Measurements from ENCODE around the gene IL22RA2.
"Not testable (repeated sequence)": the region's sequence is repeated elsewhere in the genome, so short reads cannot be mapped to it uniquely, and the experiment has no call there.

The IL22RA2 gene

DNA sequence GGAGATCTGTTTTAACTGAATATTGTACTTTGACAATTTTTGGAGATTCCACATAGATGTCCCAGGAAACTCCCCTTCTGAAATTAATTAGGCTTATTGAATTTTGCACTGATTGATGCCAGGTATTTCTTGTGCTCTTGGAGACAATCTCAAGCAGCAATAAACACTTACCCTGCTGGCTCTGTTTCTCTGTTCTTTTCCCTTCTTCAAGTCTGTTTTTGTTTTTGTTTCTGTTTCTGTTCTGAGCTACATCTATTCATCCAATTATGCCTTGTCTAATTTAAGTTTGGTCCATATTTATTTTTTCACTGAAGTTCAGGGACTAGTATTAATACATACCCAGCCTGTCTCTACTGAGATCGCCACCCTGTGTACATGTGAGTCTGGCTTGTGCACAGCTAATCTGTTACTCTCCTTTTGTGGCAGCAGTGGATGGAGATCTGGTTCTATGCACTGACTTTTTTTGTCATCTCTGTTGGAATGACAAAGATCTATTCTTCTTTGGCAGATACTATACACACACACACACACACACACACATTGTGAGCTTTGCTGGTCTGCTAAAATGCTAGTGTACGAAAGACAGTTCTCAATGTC, 51.9 kb downstream of the IL22RA2 start:
- DNase-seq, result no peak

DNA sequence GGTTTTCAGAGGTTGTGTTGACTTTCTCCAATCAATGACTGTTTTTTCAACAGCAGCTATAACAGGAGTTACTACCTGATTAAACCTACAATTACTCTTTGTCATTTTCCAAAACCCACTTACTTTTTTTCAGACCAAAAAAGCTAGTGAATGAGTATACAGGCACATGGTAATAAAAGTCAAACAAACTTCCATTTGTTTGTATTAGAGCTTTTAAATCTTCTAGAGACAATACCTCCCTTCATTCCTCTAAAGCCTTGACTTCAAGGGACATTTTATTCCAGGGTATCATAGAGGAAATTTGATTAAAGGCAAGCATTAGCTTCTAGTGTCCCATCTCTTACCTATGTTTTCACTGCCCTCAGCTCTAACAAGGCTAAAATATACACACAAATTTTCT, 52.7 kb downstream of the IL22RA2 start:
- DNase-seq, result no peak

DNA sequence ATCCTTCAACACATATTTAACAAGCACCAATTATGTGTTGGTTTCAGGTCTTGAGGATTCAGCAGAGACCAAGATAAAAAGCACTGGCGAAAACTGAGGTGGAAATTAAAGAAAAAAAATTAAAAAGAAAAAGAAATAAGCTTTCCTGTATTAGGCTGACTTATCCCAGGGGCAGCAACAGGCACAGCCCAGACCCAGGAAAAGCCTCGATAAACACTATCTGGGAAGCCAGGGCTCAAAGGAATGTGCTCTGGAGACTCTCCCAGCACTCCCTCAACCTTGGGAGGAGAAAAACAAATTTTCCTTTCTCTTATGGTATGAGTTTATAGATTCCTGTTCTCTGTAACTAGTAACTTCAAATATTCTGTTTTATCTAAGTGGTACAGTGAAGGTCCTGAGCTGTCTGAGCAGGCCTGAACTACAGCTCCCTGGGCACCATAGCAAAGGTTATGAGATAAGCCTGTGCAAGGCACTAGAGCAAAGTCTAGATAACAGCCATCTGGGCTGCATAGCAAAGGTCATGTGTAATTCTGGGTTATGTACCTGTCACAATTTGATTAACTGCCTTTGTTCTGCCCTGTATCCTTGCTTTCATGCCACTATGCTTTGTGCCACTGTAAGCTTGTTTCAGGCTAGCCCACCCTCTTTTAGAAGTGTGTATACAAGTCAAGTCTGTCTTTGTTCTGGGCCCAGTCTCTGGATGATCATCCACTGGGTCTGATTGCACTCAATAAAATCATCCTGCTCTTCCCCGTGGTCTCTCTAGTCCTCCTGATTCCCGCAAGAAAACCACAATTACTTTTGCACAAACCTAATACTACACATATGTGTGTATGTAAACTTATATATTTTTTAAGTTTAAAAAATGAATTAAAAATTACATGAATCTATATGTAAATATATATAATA, 54.0 kb downstream of the IL22RA2 start:
- DNase-seq, result no peak

DNA sequence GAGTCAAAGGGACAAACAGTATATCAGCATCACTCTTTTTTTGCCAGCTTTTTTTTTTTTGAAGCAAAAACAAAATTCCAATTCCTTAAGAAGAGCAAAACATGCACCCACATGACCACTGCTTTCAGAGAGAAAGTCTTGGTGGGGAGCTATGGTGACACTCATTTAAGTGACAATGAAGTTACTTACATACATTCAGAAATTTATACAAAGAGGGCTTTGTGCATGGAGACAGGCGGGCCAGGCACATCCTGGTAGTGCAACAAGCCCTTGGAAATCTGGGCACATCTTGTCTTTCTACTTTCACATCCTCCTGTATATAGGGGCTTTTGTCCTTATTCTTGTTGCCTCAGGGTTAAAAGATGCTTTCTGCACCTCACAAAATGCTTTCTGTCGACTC, 55.9 kb downstream of the IL22RA2 start:
- no peak for DNase-seq

DNA sequence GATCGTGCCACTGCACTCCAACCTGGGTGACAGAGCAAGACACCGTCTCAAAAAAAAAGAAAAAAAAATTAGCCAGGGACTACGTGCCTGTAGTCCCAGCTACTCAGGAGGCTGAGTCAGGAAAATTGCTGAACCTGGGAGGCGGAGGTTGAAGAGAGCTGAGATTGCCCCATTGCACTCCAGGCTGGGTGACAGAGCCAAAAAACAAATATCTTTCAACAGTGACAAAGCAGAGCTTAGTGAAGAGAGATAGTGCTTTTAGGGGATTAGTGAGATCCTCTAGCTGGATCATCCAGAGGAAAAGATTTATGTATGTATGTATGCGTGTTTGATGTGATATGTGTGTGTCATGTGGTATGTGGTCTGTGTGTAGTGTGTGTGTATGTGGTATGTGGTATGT, 56.6 kb downstream of the IL22RA2 start:
- no peak for DNase-seq

DNA sequence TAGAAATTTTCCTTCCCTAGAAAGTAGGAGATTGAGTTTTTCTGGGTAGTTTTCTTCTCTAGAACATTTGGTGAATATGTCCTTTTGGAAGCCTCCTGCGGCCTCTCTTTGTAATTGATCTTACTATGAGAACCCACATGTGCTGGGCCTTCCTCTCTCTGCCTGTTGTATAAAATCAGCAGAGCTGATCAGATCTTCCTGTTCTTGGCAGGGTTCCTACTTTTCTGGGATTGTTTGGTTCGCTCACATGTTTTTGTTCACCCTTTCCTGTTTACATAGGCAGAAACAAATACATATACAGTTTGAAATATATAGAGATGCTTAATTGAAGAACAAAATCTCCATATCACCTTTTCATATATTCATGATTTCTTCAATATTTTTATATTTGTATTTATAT, 57.8 kb downstream of the IL22RA2 start:
- DNase-seq, result peak; percentile 25

DNA sequence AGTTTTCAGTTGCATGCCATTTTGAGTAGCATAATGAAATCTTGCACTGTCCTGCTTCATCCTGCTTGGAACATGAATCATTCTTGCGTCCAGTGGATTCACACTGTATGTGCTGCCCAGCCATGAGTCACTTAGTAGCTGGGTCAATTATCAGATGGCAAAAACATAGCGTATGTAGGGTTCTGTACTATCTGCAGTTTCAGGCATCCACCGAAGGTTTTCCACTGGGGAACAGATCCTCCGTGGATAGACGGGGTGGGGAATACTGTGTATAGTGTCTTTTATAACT, 61.4 kb downstream of the IL22RA2 start:
- no peak for DNase-seq

DNA sequence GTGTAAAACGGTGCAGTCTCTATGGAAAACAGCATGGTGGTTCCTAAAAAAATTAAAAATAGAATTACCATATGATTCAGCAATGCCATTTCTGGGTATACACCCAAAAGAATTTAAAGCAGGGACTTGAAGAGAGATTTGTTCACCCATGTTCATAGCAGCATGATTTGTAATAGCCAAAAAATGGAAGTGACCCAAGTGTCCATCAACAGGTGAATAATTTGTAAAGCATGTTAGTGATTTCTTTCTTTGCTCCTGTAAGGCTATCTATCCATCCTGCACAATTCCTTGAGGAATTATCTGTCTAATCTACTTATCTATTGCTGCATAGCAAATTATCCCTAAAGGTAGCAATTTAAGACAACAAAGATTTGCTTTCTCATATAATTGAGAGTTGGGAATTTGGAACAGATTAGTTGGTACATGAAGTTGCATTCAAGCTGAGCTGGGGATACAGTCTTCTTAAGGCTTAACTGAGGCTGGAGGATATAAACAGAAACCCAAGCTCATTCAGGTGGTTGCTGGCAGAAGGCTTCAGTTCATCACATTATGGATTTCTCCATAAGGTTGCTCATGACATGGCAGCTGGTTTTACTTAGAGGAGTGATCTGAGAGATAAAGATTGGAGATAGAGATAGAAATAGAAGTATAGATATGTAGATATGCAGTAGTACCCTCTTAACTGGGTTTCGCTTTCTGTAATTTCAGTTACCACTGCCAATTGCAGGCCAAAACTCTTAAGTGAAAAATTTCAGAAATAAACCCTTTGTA, 62.0 kb downstream of the IL22RA2 start:
- DNase-seq, result no peak

DNA sequence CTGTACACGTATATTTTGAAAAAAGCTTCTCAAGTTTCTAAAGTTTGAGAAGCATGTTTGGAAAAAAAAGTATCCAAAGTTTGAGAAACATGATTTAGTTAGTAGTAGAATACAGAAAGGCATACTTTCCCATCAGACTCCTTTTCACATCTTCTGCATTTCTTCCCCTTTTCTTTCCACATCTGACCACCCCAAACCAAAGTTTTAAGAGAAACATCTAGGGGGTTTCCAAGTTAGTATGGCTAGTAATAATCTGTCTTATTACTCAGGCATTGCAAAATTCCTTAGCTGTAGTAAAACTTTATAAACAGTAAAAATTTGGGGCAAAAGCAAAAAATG, 65.7 kb downstream of the IL22RA2 start:
- DNase-seq, result no peak

DNA sequence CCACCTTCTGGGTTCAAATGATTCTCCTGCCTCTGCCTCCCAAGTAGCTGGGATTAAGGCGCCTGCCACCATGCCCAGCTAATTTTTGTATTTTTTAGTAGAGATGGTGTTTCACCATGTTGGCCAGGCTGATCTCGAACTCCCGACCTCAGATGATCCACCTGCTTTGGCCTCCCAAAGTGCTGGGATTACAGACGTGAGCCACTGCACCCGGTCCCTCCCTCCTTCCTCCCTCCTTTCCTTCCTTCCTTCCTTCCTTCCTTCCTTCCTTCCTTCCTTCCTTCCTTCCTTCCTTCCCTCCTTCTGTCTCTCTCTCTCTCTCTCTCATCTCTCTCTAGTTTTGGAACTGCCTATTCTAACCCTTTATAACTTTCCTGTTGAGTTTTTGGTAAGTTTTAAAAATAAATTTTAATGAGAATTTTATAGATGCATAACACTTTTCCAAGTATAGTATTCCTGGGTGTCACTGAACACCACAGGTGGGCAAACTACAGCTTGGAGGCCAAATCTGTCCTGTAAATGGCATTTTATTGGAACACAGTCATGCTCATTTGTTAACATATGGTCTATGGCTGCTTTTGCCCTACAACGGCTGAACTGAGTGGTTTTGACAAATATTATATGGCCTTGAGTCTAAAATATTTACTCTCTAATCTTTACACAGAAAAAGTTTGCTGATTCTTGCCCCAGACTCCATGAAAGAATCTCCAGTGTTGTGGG, 66.2 kb downstream of the IL22RA2 start:
- DNase-seq, result not testable (repeated sequence)

DNA sequence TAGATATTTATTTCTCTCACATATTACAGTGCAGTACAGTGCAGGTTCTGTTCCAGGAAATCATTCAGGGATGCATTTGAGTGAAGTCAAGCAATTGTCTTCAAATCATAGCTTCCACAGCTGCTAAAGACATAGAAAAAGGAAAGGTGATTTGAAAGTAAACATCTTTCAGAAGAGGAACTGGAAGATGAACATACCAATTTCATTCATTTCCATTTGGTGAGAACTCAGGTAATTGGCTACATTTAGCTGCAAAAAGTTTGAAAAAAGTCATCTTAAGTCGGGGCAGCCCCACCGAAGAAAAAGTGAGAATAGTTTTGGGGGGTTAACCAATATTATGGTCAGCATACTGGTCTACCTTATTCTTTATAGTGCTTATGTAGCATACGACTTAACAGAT, 67.3 kb downstream of the IL22RA2 start:
- DNase-seq, result no peak

DNA sequence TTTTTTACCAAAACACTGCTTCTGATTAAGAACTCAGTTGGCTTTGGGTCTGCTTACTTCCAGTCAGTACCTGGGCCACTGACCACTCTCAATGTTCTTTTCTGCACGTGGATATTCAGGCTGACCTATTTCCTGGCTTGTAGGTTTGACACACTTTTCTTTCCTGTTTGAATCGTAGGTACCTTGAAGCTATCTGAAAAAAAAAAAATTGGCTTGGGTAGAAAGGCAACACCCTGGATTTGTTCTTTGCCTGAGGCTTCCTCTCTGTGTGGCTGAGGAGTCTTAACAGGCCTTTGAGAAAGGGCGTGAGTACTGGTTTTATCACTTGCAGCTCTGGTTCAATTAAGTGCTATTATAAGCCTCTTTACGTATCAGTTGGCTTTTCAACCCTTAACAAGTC, 68.1 kb downstream of the IL22RA2 start:
- no peak for DNase-seq

DNA sequence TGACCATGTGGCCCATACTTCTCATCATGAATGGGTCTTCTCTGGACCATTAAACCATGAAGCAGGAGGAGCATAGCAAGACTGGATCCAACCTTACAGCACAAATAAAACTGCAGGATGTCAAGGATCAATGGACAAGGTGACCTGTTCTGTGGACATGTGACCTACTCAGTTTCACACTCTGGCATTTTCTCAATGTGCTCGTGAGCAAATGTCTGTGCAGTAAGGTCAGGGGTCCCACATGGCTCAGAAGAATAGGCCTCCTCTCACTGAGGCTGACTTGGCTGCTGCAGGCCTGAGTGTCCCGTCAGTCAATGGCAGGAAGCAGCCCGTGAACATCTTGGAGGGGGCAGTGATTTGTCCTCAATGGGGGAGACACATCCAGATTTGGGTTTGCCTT, 68.5 kb downstream of the IL22RA2 start:
- no peak for DNase-seq

DNA sequence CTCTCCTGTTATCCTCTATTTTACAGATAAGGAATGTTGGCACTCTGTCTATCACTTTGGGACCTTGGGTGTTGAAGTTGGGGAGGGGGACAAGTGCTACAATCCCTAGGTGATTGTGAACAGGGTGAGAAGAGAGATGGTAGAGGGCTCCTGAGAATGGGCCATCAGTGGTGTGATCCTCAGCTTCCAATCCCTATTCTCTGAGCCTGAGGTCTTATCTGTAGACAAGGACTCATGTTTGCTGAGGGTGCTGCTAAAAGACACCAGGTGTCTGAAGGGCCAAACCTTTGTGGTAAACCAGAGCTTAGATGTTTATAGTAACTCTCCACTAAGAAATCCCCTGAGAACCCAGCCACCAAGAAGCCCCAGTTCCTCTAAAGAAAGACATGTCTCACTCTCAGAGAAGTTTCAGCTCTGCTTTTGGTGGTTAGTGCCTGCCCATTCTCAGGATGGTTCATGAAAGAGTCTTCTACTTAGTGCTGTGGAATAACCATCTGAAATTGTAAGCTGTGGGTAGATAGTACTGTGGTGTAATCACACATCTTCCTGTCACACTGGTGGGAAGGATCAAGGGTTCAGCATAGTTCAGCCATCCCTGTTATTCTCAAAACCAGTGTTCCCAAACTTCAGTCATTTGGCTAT, 70.5 kb downstream of the IL22RA2 start:
- DNase-seq, result no peak

DNA sequence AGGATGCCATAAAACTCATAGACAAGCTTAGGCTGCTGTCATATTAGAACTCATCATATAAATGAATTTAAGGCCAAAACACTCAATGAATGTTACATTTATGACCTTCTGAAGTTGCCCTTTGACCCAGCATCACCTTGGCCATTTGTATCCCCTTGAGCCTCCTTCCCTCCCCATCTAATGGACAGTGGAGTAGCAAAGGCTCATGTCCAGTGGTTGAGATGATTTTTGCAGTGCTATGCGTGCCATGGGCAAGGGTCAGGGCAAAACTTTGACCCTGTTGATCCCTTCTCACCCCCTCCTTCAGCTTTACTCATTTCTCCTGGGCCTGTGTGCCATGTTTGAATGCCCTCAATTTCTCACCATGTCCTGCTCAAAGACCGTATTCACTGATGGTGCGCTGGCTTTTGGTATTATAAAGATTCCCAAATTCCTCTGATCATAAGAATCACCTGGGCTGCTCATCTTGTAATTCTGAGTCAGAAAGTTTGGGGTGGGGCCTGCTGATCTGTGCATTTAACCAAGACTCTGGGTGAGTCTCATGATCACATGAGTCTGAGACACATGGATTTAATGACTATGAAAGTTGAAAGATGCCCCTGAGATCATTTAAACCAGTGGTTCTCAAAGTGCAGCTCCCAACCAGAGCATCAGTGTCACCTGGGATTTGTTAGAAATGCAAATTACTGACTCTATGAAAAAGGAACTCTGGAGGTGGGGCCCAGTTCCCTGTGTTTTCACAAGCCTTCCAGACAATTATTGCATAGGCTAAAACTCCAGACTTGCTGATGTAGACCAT, 71.2 kb downstream of the IL22RA2 start:
- DNase-seq, result no peak

DNA sequence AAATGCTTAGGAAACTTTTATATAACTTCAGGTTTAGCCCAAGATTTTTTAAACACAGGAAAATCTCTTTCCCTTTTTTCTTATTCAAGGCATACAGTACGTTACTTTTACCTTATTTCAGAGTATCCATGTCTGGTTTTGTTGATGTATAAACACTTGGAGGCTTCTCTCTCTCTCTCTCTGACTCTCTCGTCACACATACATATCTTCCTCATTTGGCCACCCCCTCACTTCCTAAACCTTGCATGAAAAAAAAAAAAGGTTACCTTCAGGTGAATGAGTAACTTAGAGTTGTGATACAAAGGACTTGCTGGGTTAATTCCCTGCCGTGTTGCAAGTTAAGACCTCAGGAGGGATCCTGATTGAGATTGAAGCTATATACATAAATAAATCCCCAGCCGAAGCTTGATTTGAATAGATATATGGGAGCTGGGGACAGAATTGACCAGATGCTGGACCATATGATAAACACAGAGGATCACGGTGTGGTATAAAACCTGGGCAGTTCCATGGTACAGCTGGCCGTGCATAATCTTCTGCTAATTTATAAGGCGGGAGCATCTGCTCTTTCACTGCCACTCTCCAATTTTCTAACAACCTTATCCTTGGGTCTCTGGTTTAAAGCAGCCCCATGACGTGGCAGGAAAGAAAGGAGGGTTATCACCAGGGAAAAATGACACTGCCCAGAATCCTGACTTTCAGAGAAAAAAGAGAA, 73.6 kb downstream of the IL22RA2 start:
- no peak for DNase-seq

DNA sequence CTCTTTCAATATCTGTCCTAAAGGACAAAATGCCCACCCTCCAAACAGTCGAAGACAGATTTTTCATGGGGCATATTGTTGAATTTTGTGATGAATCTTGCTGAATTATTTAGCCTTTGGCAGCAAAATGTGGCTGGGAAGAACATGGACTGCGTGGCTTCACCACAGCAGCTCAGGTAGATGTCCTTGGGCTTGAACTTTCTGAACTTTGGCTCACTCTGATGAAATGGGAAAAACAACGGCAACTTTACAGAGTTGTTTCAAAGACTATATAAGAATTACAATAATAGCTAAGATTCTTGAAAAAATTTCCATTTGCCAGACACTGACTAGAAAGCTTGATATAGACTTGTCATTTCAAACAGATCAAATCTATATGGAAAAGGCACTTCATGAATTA, 75.9 kb downstream of the IL22RA2 start:
- DNase-seq, result no peak

DNA sequence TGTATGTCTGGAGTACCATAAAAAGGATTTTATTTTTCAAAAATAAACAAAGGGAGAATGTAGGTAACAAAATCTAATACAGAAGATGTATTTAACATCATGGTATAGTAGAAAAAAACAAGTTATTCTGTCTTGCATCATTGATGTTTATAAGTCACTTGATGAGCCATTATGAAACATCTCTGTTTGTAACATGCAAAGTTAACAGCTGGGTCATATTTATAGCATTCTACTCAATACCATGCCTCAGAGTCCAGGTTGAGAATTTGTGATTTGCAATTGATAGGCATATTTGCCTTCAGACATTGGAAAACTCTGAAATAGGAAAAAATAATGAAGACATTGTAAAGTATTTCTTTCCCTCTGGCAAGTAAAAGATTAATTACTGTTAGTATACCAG, 76.4 kb downstream of the IL22RA2 start:
- DNase-seq, result no peak

DNA sequence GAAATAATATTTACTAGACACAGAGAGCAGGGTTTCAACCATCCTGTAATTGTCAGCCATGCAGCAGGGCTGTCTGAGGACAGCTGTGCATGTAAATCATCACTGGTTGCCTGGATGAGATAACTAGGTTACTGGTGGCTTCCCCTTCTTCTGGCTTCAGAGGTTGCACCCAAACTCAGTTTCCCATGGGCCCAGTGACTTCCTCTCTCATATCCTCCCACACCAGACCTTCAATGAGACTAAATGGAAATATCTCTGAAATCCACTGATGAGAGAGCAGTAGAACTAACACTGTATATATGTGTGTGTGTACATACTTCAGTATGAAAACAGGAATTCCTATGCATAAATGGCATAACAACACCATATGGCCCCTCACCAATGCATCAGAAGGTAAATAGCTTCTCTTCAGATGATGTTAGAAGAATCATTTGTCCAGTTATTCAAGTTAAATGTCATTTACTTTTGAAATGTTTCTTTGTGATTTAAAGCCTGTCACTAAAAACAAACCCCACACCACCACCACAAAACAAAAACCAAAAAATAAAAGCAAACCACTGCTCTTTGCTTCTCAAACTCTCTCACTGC, 77.7 kb downstream of the IL22RA2 start:
- DNase-seq, result no peak

DNA sequence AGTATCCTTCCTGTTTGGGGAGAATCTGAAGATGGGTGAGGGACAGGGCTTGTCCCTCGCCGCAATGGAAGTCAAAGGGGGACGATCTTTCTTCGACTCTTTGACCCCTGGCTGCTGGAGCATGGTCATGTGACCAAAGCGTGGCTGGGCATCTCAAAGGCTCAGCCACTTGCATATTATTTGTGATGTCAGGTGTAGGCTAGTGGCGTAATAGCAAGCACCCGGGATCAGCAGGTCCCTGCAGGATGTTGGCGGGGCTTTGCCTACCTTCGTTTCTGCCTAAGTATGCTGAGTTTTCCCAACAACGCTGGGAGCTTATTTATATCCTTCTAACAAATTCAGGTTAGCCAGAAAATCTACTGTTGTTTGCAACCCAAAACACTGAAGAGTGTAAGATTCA, 78.4 kb downstream of the IL22RA2 start:
- DNase-seq, result no peak

DNA sequence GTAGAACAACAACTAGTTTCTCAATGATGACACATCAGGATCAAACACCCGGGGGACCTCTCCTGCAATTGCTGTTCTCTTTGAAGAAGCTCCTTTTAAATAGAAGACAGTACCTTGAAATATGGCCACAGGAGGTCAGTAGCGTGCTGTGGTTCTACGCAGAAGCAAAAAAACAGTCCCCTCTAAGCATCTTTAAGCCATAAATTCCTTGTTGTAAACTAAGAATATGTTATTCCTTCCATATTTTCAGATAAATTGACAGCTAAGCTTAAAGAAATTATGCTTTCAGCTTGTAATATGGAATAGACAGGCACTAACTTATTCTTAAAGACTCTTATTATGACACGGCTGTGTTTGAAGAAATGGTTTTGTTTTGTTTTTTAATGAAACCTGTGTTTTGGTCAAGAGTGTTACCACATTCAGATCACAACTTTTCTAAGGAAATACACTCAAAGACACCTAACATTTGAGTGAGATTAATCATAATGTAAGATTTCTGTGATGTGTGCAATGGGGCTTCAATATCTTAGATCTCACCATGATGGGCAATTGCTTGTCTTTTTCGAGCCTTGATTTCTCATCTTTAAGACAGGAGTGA, 78.9 kb downstream of the IL22RA2 start:
- DNase-seq, result peak; percentile 11

Measured in NCI-H2029 (cell line).